Measurements from ENCODE around the gene CUX1.

- TF ChIP-seq POLR2A (IDR thresholded peaks at IDR 0.05) (no peak), CTCF (IDR thresholded peaks at IDR 0.05) (no peak)
Measured at GRCh38 chr7:102323914-102324195, 506.4 kb downstream of the CUX1 start.

All from body of pancreas (tissue), 4 donors.